C1 segment of cervical spinal cord (tissue), 14 donors: Measurements from ENCODE around the gene UTF1.

Experiments
- DNase-seq, 14 donors: peaks; one replicate each; lab custom pipeline; 2025; lab: John Stamatoyannopoulos, UW

Gene UTF1

DNA sequence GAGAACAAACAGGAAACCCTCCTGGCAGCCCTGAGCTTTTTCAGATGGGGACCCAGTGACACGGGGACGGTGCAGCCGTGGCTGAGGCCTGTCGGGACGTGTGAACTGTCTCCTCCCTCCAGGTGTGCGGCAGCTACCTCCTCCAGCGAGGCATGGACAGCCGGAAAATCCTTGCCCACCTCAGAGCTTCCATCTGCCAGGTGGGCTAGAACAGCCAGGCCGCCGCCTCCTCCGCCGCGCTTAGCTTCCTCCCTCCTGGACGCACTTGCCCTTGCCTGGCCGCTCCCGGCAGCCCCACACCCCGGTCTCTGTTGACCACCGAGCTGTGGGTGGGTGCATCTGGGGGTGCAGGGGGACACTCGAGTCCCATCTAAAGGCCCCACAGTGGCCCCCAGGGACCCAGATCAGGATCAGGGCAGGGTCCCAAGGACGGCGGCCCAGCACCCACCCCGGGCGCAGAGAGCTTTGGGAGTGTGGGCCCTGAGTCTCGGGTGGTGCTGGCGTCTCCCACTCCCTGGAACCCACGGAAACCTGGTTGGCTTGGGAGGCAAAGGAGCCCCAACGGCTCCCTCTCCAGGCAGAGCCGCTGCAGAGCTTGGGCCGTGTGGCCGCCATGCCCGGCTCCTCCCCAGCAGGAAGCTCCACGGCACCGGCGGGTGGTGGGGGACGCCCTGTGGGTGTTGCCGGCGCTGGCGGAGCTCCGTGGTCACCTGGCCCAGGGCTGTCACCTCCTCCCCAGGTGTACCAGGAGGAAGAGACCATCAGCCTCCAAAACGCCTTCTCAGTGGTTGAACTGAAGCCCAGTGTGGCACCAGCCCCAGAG is 32.9 kb upstream of the UTF1 start:
- DNase-seq: no peak

DNA sequence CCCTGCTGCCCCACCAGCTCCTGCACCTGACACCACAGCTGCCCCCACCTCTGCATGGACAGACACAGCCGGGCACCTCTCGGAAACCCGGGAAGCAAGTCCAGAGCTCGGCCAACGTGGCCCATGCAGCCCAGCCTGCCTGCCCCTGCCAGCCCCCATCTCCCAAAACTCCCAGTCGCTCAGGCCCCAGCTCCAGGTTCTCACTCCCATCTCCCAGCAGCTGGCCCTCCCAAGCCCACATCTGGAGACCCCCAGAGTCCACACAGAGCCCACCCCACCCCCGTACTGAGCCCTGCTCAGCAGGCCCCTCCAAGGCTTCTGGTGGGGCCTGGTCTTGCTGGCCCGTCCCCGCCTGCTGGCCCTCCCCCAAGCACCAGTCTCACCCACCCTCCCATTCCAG is 32.2 kb upstream of the UTF1 start:
- DNase-seq: no peak

DNA sequence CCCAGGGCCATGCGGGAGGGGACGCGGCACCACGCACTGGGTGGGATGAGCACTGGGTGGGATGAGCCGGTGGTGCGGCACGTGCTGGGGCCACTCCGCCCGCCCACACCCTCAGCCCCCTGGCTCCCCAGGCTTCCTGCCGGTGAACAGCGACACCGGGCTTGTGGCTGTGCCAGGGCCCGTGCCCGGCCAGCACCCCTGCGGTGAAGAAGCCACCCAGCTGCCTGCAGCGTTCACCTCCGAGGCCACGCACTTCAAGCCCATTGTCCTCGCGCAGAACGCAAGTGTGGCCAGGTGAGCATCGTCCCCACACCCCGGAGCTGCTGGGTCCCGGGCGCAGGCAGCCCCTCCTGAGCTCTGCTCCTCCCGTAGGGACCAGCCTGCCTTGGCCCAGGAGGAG is 31.8 kb upstream of the UTF1 start:
- DNase-seq: no peak

DNA sequence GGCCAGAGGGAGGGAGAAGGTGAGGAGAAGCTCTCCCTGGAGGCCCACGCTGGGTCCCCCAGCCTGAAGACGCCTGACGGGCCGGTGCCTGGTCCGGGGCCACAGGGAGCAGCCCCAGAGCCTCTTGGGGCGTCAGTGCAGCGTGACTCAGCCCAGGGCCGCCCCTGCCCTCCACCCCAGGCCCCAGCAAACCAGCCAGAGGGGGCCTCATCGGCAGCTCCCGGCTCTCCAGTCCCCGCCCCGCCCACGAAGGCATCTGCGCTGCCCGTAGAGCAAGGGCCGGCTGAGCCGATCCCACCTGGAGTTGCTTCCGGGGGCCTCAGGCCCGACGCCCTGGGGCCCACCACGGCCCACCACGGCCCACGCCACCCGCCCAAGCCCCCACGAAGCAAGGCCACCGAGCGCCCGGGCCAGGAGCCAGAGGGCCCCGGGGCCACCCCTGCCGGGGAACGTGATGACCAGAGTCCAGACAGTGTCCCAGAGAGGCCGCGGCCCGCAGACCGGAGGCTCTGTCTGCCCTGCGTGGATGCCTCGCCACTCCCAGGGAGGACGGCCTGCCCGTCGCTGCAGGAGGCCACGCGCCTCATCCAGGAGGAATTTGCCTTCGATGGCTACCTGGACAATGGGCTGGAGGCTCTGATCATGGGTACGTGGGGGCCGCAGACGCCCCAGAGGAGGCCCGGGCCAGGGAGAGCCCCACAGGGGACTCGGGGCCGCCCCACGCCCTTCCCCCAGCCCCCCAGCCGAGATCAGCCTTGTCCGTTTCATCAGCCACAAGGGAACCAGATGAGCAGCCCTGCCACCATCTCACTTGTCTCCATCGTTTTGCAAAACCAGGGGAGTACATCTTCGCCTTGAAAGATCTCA is 31.2 kb upstream of the UTF1 start:
- DNase-seq: no peak

DNA sequence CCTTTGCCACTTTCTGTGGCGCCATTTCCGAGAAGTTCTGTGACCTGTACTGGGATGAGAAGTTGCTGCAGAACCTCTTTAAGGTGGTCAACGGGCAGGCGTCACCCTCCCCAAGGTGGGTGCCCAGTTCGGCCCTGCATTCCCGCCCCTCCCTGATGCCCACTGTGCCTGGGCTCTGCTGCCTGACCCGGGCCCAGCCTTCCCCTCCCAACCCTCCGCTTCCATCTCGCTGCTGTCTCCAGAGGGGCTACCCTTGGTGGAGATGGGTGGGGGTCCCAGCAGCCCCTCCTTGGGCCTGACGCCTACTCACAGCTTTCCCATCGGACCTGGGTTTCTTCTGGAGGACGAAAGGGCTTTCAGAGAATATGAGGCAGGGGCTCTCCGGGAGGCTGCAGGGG is 30.5 kb upstream of the UTF1 start:
- DNase-seq: no peak

DNA sequence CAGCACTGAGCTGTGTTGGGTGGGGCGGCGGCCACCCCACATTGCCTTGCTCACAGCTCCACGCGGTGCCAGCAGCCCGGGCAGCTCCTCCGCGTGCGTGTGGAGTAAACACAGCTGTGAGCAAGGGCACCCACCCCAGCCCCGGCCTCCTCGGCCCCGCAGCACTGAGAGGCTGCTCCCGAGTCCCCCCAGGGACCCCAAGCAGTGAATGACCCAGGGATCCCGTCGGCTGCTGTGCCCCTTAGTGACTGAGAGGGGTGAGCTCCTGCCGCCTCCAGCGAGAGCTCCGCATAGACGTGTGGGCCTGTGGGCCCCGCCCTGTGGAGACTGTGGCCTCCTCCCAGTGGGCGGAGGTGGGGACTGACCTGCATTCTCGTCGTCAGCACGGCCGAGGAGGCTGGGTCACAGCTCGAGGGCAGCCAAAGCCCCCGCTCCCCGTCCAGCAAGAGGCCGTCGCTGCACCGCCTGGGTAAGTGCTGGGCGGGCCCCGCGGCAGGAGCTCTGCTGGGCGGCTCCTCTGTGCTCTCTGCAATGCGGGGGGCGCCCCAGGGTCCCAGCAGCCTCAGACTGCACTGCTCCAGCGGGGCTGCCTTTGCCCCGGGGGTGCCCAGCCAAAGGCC is 29.9 kb upstream of the UTF1 start:
- DNase-seq: no peak

DNA sequence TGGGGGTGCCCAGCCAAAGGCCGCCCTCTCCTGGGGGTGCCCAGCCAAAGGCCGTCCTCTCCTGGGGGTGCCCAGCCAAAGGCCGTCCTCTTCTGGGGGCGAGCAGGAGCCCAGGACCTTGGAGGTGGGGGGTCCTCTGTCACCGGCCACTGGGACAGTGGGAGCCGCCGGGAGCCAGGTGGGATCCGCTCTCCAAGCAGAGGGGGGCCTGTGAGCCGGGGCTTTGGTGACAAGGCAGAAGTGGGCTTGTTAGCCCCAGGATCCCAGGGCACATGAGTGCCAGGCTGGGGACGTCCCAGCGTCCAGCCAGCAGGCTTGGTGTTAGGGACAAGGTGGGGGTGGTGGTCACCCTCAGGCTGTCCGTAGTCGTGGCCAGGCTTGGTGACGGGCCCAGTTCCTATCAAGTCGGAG is 29.4 kb upstream of the UTF1 start:
- DNase-seq: no peak

DNA sequence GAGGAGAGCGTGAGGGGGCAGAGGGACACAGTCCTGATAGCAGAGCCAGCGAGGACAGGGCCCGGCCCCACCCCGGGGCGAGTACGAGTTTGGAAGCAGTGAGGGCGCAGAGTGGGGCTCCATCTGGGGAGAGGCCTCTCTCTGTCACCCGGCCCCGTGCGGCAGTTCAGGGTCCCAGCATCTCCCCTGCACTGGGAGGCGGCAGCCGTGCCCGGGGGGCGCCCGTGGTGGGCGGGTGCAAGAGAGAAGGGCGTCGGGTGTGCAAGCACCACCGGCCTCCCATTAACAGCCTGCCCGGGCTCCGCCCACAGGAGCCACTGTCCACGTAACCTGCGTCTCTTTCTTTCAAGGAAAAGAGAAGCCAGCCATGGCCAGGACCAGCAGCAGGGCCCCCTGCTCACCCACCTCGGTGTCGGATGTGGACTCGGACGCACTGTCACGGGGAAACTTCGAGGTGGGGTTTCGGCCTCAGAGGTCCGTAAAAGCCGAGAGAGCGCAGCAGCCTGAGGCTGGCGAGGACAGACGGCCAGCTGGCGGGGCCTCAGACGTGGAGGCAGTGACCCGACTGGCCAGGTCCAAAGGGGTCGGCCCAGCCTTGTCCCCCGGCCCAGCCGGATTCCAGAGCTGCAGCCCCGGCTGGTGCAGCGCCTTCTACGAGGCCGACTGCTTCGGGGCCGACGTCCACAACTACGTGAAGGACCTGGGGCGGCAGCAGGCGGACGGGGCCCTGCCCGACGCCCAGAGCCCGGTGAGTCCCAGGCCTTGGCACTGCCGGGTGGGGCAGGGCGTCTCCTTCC is 28.7 kb upstream of the UTF1 start:
- DNase-seq: no peak

DNA sequence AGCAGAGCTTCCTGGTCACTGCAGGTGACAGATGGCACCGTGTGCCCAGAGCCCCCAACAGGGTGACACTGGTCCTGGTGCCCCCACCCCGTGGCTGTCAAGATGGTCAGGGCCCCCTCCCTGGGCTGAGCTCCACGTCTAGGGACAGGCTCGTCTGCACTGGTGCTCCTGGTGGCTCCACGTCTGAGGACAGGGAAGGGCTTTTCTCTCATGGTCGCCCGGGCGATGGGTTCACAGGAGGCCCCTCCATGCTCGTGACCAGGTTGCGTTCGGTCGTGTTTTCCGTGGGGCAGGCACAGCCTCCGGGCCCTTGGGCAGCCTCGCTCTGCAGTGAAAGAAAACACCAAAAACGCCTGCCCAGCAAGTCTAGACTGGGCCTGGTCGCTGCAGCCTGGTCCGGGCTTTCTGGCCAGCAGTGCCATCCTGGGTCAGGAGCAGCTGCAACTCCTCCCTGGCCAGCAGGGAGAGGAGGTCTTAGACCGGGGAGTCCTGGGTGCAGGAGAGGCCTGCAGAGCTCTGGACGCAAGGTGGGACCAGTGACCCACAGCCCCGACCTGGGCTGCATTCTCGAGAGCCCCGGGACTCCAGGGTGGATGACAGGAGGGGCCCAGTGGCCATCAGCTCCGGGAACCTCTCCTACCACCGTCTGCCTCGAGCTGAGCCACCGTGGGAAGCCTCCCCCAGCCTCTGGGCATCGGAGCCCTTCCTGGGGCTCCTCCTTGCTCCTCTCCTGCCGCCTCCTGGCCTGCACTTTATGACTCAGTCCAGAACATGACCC is 27.9 kb upstream of the UTF1 start:
- DNase-seq: no peak

DNA sequence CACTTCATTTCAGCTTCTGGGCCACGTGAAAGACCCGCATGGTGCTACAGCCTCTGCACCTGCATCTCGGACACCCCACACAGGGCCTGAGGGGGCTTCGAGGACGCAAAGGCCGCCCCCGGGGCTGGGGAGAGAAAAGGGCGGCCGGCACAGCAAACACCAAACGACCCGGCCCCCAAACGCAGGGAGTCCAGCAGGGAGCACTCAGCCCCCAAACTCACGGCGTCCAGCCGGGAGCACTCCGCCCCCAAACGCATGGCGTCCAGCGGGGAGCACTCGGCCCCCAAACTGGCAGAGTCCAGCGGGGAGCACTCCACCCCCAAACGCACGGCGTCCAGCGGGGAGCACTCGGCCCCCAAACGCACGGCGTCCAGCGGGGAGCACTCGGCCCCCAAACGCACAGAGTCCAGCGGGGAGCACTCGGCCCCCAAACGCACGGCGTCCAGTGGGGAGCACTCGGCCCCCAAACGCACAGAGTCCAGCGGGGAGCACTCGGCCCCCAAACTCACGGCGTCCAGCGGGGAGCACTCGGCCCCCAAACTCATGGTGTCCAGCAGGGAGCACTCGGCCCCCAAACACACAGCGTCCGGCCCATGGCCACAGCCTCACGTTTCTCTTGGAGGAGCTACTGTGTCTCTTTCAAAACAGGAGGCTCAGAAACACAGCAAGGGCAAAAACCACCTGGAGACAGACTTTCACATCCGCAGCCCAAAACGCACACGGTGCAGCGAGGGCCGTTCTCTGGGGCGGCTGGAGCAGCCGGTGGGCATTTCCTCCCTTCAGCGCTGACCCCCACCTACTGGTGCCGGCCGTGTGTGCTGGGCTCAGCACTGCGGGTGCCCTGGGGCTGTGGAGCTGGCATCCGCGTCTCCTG is 27.0 kb upstream of the UTF1 start:
- no peak for DNase-seq

DNA sequence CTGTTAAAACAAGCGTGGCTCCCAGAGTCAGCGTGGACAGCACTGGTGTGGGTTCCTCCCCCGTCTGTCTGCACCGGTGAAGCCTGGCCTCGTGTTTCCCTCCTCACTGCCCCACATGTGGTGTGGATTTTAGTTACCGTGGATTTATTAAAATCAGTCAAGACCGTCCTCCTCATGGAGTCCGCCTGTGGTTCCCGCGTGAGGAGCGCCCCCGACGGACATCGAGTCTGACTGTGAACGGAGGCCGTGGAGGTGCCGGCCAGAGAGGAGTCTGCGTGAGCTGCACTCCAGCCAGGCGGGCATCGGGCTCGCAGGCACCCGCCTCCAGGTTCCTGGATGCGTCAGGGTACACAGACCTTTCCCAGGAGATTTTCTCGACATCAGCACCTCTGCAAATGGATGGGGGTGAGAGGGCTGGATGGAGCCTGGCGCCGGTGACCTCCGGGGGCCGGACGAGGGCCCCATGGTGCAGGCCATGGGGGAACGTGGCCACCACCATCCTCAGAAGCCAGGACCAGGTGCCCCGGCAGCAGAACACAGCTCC is 26.3 kb upstream of the UTF1 start:
- DNase-seq: no peak

DNA sequence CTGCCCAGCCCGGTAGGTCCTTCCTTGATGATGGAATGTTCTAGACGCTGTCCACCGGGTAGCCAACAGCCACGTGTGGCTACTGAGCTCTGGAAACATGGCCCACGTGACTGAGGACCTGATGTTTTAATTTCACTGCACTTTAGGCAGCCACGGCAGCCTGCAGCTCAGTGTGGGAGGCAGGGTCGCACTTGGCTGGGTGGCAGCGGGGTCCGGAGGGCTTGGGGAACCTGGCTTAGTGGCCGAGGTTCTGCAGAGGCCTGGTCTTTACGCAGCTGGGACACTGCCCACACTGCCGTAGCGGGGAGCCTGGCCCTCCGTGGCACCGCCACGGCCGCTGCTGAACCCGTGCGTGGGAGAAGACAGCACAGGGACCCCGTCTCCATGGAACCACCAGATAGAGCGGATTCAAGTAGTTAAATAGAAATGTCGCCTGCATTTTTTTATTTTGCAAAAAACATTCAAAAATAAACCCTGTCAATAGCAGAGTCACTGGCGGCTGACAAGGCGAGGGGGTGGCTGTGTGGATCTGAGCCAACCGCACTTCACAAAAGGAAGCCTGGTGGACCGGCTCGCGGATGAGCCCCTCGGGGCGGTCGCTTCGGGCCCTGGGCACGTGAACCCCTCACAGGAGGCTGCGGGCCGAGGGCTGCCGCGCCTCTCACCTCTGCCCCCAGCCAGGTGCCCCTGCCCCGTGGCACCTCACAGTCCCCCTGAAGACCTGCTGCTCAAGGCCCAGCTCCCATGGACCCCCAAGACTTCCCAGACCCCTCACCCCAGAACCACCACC is 25.6 kb upstream of the UTF1 start:
- no peak for DNase-seq

DNA sequence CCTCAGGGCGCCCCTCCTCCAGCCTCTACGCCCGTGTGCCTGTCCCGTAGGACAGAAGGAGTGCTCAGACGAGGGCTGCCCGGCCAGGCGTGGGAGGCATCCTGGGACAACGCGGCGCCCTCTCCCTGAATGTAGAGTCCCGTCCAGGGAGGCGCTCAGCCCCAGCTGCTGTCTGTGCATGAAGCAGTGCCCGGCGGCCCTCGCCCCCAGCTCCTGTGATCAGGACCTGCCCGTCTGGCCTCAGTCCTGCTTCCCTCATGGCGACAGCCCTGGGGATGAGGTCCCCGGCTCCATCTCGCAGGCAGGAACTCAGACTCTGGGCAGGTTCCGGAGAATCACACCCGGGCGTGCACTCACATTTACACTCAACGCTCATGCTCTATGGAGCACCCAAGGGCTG is 24.9 kb upstream of the UTF1 start:
- peak in 1 of 14 donors; percentile 2 for DNase-seq

DNA sequence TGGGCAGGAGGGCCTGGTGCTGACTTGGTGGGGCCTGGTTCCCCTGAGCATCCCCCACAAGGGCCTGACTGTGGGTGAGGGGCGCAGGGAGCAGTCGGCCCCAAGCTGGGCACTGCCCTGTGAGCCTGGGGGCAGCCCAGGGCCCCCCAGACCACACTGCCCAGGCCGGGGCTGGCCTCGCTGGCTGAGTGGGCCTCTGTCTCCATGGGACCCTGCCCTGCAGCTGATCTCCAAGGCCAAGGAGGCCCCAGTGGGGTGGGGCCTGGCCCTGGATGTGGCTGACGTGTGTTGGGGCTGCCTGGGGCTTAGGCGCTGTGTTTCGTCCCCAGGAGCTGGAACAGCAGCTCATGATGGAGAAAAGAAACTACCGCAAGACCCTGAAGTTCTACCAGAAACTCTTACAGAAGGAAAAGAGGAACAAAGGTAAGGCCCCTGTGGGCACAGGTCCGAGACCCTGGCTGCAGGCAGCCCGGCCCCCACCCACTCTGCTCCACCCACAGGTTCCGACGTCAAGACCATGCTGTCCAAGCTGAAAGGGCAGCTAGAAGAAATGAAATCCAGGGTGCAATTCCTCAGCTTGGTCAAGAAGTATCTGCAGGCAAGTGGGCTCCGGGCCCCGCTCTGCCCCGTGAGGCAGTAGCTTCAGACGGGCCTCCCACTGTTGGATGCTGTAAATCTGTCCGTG is 23.5 kb upstream of the UTF1 start:
- DNase-seq: no peak

DNA sequence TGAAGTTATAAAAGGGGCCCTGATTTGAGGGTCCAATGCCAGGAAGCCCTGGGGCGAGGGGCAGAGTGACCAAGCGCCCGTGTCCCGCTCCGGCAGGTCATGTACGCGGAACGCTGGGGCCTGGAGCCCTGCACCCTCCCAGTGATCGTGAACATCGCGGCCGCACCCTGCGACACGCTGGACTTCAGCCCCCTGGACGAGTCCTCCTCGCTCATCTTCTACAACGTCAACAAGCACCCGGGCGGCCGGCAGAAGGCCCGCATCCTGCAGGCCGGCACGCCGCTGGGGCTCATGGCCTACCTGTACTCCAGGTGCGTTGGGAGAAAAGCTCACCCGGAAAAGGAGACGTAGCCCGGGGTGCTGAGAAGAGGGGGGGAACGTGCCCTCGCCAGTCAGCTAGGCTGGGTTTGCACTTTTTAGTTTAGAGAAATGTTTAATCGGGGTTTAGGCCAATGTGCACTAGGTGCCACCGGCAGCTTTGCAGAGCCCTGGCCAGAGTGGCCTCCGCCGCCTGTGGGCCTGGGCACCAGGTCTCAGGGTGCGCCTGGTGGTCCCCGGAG is 22.9 kb upstream of the UTF1 start:
- DNase-seq: no peak

DNA sequence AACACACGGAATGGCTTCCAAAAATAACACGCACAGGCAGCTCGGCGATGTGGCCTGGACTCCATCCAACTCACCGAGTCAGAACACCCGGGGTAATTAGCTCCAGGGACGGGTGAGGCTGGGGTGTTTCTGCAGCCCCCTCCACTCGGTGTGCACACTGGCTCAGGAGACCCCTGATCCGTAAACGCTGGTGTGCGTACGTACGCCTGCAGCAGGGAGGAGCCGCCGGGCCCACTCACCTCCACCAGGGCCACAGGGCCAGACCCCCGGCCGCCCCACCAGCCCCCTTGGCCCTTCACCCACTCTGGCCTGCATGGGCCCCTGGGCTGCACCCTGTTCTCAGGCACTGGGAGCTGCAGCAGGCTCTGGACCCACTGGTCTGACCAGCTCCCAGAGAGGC is 22.4 kb upstream of the UTF1 start:
- no peak for DNase-seq

DNA sequence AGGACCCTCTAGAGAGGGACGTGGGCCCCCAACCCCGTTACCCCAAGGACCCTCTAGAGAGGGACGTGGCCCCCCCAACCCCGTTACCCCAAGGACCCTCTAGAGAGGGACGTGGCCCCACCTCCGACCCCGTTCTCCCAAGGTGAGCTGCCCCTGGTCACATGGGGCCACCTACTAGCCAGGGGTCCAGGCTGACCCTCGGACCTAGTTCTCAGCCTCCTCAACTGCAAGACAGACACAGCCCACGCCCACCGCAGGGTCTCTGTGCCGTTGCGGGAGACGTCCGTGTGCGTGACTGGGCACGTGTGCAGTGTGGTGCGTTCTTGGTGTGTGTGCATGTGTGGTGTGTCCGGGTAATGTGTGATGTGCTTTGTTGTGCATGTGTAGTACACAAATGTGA is 21.6 kb upstream of the UTF1 start:
- no peak for DNase-seq

DNA sequence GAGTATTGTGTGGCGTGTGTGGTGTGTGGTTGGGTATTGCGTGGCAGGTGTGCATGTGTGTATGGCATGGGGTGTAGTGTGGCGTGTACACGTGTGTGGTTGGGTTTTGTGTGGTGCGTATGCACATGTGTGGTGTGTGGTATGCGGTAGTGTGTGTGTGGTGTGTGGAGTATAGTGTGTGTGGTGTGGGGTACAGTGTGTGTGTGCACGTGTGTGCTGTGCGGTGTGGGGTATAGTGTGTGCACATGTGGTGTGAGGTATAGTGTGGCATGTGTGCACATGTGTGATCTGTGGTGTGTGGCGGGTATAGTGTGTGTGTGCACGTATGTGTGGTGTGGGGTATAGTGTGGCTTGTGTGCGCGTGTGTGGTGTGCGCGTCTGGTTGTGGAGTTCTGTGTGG is 20.9 kb upstream of the UTF1 start:
- DNase-seq: no peak
